ENCODE measurements around the gene KCNJ12.
"Not testable (repeated sequence)": the region's sequence is repeated elsewhere in the genome, so short reads cannot be mapped to it uniquely, and the experiment has no call there.

KCNJ12 gene

DNA sequence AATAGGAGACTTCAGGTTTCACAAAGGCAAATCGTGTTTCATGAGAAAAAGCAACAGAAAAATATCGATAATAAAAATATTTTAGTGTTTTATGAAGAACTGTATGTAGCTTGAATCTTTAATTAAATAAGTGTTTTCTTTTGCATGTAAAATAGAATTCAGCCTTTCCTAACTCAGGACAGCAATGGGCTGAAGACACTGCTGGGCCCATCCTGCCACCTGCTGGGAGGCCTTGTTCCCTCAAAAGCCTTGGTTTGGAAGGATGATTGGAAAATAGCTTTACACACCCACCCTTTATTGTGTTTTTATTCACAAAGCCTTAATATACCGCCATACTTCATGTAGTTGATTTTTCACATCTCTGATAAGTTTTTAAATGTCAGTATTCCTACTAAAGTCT, 73.7 kb downstream of the KCNJ12 start:
- DNase-seq (ENCODE audit: low read depth in 3 of 3): not testable (repeated sequence)

DNA sequence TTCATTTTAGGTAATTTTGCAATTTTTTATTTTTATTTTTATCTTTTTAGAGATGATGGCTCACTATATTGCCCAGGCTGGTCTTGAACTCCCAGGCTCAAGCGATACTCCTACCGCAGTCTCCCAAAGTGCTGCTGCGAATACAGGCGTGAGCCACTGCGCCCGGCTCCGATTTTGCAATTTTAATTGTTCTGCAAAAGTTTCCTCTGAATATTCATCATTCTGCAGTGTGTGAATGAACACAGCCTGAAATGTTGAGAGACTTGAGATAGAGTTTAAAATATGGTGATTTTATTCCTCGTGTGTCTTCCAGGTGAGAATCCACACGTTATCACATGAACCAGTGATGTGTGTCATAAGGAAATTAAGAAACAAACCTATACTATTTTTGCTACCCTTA, 75.8 kb downstream of the KCNJ12 start:
- no peak for DNase-seq (ENCODE audit: low read depth in 3 of 3)

DNA sequence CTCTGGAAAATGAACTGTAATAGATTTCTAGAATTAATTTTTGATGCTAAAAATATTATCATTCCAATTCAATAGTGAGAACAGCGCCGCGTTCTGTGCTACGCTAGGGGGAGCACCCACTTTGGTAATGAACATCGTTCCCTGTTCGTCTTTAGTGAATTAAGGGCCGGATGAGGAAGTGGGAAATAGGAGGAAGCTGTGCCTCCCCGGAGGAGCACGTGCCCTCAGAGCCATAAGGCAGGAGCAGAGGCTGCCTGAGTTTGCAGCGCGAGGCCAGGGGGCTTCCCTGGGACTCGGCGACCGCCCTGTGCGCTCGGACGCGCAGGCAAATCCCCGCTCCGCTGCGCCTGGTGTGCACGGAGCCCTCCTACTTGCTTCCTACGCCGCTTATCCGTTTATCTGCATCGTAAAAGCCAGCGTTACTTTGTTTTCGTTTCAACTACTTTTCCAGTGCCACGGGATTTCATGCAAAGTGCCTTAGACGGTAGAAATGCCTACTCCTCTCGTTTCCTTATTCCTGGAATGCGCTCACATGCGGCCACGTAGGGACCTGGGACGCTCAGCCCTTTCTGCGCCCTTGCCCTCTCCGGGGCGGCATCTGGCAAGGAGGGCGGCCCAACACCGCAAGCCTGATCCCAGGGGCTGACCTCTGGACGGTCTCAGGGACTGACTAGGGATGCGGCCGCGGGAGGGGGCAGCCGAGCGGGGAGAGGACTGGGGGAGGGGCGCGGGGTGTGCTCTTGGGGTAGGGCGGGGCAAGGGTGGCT, 76.4 kb downstream of the KCNJ12 start:
- DNase-seq (ENCODE audit: low read depth in 3 of 3): peak in 1 of 3 donors; percentile 27

DNA sequence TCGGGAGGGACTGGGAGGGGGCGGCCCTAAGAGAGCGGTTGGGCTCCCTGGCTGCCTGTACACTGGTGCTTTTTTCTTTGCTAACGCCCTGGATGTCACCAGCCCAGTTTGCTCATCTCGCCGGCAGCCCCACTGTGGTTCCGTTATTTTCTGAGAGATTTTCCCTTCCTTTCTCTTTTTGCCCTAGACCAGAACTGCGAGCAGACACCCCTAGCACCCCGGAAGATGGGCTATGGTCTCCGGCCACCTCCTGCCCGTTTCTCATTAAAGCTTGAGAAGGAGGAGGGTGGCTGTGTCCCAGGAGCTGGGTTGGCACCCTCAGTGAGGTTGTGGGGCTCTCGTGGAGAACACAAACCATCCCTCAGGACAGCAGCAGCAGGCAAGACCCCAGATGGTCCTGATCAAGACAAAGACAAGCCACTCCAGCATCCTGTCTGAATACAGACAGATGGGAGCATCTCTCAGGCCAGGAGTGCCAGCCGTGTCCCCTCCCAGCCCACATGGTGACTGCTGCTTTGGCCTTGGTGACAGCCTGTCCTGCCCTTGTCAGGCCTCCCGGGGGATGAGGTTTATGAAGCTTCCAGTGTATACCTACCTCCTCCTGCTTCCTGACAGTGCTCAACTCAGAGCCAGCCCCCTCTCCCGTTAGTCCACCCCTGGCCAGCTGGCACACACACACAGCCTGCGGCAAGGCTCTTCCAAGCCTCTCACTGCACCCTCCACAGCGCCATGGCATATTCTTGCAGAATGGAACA, 77.2 kb downstream of the KCNJ12 start:
- DNase-seq (ENCODE audit: low read depth in 3 of 3): no peak

DNA sequence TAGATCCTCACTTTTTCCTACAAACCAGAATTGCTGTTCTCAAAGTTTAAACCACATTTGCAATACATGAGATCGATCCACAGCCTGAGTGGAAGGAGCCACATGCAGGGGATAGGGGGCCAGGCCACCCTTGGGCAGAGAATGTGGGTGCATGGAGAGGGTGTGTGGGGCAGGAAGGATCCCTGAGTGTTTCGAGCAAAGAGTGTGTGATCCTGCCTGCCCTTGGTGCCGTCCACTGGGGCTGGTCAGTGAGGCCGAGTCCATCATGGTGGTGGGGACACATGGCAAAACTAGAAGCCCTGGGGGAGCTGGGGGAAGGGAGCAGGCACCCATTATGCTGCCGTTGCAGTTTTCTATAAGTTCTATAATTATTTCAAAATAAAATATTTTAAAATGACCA, 77.8 kb downstream of the KCNJ12 start:
- not testable (repeated sequence) for DNase-seq (ENCODE audit: low read depth in 3 of 3)

DNA sequence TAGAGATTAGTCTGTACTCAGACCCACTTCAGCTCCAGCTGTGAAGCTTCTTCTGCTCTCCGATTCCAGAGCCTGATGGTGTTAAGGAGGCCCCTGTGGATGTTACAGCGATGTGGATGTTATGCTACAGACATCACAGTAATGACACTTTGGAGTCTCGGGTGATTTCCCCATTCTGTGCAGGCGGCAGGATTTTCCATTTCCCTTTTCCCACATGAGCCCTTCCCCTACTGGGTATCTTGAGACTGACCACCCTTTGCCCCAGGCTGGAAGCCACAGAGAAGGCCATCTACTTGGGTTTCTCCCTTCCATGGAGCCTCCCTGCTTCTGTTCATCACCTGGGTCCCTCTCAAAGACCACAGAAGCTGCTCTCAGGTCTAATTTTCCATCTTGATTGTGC, 78.3 kb downstream of the KCNJ12 start:
- DNase-seq (ENCODE audit: low read depth in 3 of 3): no peak

DNA sequence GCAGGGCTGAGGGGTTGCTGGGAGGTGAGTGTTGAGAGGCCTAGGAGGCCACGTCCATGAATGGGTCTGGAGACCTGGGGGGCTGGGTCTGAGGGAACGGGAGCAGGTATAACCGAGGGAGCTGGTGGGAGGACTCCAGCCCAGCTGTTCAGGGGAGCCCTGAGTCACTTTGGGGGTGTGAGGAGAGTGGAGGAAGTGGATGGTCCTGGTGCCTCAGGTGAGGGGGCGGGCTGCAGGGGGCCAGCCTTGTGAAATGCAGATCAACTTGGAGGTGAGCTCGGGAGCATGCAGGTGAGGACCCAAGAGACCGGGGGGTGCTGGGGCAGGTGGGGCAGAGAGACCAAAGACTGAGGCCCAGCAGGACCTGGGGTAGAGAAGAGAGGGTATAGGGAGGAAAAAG, 79.6 kb downstream of the KCNJ12 start:
- DNase-seq (ENCODE audit: low read depth in 3 of 3): no peak

DNA sequence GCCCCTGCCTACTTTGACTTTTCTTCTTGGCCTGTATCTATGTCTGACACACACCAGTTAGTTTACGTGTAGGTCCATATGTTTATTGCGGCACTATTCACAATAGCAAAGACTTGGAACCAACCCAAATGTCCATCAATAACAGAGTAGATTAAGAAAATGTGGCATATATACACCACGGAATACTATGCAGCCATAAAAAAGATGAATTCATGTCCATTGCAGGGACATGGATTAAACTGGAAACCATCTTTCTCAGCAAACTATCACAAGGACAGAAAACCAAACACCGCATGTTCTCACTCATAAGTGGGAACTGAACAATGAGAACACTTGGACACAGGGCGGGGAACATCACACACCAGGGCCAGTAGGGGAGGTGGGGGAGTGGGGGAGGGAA, 80.3 kb downstream of the KCNJ12 start:
- not testable (repeated sequence) for DNase-seq (ENCODE audit: low read depth in 3 of 3)

DNA sequence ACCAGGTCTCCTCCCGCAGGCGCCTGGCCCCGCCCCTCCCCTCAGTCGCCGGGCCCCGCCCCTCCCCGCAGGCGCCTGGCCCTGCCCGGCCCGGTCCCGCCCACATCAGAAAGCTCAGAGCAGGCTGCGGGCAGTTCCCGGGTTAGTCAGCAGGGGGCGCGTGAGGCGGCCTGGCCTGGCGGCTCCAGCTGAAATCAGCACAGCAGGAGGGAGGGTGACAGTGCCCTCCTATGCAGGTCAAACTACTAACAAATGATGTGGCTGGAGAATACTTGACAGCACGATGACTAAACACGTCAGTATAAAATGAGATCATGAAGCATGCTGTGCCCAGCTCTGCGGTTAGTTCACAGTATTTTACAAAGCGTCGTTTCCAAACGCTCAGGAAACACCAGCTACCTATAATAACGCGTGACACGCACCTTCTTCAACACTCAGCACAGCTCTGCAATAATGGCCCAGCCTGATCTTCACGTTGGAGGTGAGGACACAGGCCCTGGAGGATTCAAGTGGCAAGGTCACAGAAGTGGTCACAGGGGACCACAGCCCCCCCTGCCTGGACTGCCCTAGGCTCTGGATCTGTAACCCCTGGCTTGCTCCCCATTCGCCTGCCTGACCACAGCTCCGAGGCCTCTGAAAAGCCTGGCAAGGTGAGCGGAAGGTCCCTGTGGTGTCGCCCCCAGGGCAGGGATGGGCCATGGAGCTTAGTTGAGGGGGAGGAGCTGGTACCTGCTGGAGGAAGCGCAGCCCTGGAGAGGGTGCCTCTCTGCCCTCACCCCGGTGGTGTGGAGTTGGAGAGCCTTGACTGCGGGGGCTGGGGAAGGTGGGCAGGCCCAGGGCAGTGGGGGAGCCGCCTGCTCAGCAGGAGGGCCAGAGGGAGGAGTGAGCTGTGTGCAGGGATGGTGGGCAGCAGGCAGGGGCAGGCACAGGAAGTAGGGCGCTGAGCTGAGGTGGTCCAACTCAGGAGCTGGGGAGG, 81.2 kb downstream of the KCNJ12 start:
- peak; percentile 92 to 93 (median 92) for DNase-seq (ENCODE audit: low read depth in 3 of 3)

DNA sequence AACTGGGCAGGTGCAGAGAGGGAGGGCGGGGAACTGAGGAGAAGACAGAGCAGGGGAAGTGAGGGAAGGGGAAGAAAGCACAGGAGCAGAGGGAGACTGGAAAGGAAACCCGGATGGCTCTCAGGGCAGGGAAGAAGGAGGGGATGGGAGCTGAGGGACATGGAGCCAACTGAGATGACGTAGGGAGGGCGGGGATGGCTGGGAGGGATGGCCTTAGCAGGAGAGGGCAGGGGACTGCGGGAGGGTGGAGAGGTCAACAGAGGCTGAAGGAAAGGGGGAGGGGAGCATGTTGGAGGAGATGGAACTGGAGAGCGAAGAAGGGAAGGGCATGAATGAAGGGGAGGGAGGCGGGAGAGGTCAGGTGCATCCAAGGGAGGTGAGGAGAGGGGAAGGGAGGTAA, 81.9 kb downstream of the KCNJ12 start:
- no peak for DNase-seq (ENCODE audit: low read depth in 3 of 3)

DNA sequence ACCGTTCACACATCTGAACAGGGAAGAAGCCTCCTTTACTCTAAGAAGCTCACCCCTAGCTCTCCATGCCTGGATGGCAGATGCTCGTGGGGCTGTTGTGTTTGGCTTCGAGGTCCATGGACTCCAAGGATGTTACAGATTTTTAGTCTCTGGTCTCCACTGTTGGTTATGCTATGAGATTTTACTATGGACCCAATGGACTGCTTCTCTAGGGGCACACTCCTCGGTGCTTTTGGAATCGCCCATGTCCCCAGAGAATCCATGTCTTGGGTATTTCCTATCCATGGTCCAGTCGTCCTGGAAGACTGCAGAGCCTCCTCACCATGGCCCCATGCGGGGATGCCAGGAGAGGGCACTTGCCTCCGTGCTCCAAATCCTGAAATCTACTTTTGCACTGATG, 83.4 kb downstream of the KCNJ12 start:
- DNase-seq (ENCODE audit: low read depth in 3 of 3): no peak

DNA sequence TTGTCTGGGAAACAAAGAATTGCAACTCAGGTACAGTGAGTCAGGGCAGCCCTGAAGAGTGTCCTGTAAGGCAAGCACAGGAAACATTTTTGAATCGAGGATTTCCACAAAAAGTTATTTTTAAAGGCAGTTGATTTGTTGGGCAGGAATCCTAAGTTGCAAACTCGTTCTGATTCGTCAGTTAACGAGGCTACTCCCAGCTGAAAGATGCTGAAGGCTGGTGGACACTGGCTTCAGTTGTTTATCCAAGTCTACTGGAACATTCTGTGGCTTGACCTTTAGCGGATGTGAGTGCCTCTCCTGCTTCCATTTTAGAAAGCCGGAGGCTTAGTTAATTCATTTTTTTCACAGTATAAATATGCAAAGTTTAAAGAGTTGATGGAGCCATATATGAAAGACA, 84.2 kb downstream of the KCNJ12 start:
- DNase-seq (ENCODE audit: low read depth in 3 of 3): no peak

DNA sequence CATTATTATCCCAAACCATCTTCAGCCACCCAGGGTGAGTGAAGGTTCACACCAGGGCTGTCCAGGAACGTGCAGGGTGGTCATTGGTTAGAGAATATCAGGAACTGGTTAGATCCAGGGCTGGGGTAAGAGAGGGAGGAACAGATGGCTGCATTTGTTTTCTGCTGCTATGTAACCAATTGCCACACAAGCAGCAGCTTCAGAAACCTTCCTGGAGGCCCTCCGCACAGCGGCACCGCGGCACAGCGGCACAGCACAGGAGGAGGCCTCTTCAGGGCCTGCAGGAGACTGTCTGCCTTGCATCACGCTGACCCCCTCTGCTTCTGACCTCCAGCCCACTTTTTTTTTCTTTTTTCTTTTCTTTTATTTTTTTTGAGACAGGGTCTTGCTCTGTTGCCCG, 86.1 kb downstream of the KCNJ12 start:
- no peak for DNase-seq (ENCODE audit: low read depth in 3 of 3)

DNA sequence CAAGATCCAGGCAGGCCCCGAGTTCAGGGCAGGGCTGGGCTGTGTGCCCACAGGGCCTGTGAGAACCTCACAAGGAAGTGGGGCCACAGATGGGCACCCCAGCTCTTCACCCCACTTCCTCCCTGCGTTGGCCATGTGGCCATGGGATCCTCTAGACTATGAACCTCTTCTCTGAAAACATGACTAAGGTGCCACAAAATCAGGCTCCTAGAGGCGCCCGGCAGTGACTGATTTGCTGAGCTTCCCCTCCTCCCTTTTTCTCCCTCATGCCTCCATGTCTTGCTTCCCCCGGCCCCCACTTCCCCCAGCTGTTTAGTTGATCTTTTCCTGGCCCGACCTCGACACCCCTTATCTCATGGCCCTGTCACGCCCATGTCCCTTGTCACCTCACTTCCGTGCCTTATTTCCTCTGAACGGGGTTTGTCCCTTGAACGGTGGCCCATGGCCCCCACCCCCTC, 87.1 kb downstream of the KCNJ12 start:
- DNase-seq (ENCODE audit: low read depth in 3 of 3): no peak

DNA sequence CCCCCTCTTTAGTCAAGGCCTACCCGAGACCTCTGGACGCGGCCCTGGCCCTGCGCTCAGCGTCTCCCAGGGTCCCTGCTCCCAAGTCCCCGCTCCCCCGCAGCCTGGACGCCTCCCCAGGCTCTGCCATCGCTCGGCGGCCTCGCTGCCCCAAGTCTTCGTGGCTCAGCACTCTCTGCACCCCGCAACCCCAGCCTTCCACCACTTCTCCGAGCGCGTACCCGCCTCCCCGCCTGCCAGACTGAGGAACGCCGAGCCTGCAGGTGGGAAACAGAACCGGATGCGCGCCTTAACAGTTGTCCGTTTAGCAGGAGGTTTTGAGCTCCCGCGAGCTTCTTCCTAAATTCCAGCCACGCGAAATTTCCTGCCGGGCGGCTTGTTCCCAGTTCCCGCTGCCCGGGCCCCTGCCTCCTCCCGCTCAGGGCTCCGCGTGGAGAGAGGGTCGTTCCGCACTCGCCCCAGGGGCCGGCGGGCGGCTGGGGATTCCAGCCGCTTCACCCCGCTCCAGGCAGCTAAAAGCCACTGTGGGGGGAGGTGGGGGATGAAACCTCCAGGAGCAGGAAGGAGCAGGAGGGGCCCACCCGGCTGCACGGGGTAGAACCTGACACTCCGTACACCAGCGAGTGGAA, 87.7 kb downstream of the KCNJ12 start:
- DNase-seq (ENCODE audit: low read depth in 3 of 3): no peak

DNA sequence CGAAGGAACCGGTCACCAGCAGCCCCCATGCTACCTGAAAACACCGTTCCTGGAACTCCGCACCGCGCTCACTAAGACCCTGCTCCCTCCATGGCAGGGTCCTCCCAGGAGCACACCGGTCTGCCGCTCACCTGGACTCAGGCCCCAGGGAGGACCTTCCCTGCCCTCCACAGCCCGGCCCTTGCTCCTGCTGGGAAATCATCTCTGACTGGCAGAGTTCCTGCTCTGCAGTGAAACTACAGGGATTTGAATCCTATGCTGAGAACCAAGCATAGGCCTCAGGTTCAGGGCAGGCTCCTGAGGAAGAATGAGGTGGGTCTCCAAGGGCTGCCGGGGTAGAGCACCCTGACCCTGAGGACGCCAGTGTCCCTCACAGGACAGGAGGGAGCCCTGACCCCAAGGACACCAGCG, 88.5 kb downstream of the KCNJ12 start:
- no peak for DNase-seq (ENCODE audit: low read depth in 3 of 3)

DNA sequence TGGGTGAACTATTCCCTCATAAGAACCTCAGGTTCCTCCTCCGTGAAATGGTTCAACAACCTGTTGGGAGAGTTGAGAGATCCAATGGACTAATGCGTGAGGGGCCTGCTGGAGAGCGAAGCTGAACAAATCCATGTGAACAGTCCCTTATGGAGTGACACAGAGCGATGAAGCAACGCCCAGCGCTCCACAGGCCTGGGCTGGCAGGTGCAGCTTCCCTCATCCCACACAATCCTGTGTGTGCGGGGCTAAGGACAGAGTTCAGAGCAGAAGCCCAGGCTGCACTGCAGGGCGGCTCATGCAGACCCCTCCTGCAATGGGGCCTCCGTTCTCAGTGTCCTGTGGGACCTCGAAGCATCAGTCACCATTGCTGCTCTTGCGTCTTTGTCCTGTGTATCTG, 90.4 kb downstream of the KCNJ12 start:
- no peak for DNase-seq (ENCODE audit: low read depth in 3 of 3)

DNA sequence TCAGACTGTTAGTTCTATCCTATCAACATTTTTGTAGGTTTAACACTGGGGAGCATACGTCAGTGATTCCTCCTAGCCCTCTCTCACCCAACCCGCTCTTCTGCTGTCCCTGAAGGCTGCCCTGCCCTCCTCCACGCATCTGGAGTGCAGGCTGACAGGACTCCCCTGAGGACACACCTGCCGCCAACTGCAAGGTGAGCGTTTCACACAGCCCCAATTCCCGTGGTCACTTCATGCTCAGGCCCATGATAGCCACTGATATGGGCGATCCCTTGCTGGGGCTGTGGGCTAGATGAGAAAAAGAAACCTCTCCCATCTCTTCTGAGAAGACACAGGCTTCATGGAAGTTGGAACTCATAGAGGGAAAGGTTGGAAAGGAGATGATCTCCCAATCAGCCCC, 91.0 kb downstream of the KCNJ12 start:
- DNase-seq (ENCODE audit: low read depth in 3 of 3): no peak

DNA sequence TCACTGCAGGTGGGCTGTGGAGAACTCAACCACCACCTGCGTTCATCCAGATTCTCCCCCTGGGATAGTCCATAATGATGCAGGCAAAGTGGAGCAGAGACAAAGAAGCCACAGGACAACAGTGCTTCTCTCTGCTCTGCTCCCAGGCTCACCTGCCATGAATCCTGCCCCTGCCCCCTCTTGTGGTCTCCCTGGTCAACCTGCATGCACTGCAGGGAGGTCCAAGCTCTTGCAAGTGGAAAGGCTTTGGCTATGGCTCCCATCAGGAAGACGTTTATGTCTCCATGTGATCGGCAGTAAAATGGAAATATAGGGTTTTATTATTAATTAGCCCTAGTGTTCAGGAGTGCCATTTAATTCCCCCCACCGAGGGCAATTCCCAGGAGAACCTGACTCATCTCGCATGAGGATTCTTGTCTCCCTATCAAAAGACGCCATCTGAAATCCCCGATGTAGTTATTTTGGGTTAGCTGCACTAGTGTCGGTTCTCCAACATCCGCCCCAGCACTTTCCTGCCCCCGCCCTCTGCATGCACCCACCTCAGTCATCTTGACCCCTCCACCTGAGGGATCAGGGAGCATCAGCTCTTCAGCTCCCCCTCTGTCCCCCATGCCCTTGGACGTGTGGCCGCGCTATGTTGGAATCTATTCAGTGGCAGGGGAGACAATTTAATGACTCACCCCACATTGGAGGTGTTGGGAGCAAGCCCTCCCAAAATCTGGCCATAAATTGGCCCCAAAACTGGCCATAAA, 91.8 kb downstream of the KCNJ12 start:
- DNase-seq (ENCODE audit: low read depth in 3 of 3): no peak

Data from stimulated activated CD4-positive, alpha-beta T cell treated with anti-CD3 and anti-CD28 coated beads, TNF-alpha, amount 100 ng/mL, for 48 hours (primary cell).